Fibroblast of skin of left quadriceps (primary cell): ENCODE measurements around the gene HDAC9.

ENCODE experiments used
- DNase-seq, 2 experiments: peaks; one replicate each; pipeline ENCODE4 v3.0.0-alpha.2; 2013; ENCODE audit warnings: low read depth in 2 of 2

Gene HDAC9

DNA sequence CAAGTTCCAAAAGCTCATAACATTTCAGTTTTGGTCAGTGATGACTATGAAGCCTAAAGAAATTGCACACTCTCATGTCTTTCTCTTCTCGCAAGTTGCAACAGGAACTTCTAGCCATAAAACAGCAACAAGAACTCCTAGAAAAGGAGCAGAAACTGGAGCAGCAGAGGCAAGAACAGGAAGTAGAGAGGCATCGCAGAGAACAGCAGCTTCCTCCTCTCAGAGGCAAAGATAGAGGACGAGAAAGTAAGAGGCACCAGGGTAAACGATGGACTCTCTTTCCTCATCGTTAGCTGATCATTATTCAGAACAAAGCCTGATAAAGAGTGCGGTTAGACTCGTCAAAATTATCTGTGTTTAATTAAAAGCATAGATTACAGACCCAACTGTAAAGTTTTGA, 94.7 kb downstream of the HDAC9 start:
- no peak for DNase-seq

DNA sequence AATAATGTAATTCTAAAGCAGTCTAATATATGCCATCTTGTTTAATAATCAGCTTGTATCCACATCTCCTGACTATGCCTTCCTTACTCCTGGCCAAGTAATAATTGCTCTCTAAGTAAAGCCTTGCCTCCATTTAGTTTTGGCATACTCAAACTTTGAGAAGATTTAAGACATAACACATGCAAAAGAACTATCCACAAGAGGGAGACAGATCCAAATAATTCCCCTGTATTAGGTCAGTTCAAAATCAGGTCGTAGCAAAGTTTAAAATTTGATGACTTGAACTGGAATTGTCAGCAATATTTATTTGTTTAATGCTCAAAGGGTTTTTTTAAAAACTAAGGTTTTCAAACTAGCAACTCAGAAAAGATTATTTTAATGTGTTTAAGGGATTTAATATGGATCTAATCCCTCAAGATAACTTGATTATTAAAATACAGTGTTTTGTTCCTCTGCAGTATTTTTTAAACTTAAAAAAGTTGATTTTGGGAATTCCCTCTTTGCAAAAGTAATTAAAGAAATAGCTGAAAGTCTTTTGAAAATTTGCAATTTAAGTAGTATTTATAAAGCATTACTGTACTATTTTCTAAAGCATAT, 95.3 kb downstream of the HDAC9 start:
- DNase-seq, result peak; percentile 57 to 63

DNA sequence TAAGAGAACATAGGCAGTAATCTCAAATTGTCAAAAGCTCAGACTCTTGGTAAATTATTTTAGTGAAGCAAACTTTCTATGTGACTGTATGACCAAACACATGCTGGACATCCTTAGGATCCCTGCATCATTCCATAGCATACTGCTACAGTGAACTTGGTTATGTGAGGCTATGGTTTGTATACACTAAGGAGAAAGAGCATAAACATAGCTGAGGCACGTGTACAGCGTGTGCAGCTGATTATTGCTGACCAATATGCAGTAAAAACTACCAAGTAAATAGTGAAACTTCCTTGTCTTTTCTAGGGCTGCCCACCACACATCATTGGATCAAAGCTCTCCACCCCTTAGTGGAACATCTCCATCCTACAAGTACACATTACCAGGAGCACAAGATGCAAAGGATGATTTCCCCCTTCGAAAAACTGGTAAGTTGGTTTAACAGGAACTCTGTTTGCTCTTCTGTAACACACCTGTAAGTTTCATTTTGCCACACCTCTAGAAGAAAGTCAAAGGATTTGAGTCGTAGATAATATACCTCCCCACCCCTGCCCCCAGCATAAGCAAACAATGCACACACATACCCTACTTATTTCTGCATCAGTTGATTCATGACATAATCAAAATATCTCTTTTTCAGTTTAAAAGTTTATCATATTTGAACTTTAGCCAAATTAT, 98.2 kb downstream of the HDAC9 start:
- DNase-seq, result no peak

DNA sequence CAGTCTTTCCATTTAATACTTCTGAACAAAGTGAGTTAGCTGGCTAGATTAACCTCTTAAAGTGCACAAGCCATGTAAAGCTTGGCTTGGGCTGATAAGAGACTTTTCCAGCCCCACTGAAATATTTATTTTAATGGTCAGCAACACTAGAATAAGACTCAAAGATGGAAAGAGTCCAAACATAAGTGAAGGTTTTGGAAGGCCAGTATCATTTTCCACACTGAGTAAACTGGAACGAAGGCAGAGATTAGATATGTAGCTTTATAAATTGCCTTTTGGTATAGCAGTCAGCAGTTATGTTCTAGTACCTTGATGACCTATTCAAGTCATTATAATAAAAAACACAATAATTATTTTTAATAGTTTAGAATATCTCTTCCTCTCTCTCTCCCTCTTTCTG, 102.2 kb downstream of the HDAC9 start:
- no peak for DNase-seq

DNA sequence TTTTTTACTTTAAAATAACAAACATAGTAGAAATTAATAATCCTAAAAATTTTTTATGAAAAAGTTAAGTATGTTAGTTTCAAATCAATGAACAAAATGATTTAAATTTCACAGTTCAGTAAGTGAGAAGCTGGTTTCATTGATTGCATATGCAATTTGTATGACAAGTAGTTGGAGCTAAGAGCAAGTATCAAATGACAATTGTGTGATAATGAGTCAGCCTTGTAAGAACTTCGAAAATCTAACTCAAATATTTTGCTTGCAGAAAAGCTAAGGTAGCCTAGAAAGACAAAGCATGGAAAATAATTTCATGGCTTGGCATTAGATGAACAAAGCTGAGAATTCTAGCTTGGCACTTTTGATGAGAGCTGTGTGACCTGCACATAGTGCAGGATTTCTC, 111.5 kb downstream of the HDAC9 start:
- DNase-seq, result no peak

DNA sequence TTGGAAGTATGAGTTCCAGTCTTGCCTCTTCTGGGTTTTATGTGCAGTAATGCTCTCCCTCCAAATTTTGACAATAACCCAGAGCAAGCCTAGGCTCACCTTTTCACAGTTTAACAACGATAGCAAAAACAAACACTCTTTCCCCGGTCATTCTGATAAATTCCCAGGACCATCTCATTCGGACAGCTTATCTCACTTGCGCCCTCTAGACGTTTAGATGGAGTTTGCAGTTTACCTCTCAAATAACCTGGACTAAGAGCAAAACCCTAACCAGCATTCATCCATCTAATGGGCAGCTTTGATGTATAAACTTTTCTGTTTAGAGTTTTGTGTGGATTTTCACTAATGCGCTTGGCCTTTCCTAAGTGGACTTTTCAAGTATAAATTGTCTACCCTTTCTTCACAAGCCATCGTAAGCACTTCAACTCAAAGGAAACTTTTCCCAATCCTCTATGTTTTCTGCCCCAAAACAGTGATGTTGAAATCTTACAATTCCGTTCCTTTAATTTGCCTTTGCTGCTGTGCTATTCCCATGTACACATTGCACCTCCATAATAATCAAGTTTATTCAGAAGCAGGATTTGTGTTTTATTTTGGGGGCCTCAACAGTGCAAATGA, 114.9 kb downstream of the HDAC9 start:
- DNase-seq, result no peak

DNA sequence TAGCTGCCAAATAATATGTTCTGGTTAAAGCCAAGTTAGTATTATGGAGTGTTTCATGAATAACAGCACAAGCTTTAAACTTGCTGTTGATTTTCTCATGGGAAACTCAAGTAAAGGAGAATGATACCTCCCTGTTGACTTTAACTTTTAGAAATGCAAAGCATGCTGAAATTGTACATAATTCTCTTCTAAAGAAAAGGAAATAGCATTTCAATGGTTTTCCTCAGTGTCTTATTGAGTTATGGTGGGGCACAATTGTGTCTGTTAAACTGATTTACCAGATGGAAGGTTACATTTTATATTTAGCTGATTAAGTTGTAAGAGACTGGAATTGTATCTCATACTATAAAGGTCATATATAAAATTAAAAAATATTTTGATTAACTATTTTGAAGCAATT, 119.3 kb downstream of the HDAC9 start:
- DNase-seq, result no peak

DNA sequence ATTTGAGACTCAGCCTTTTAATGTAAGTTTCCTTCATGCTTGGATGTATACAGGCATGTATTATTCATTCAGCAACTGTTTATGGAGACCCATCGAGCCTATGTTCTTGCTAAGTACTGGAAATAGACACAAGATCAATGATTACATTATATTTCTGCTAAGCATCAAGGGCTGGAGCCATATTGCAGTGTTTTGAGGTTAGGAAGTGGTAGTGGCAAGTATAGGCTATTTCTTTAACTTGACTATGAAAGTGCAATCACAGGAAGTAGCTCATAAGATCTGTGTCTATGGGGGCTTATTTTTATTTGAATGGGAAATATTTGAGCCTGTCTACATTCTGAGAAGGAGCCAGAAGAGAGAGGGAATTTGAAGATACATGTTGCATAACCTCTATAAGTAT, 123.8 kb downstream of the HDAC9 start:
- DNase-seq, result no peak

DNA sequence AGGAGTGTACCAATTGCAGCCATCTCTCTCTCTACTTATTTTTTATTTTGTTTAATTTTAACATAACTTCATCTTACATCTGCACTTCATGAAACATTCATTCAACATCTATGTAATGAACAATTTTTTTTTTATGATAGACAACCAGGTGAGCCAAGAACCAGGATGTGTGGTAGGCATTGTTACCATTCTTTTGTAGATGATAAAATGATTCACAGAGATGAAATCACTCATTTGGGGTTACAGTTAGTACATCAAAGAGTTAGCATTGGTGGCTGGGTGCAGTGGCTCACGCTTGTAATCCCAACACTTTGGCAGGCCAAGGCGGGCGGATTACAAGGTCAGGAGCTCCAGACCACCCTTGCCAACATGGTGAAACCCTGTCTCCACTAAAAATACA, 127.8 kb downstream of the HDAC9 start:
- no peak for DNase-seq

DNA sequence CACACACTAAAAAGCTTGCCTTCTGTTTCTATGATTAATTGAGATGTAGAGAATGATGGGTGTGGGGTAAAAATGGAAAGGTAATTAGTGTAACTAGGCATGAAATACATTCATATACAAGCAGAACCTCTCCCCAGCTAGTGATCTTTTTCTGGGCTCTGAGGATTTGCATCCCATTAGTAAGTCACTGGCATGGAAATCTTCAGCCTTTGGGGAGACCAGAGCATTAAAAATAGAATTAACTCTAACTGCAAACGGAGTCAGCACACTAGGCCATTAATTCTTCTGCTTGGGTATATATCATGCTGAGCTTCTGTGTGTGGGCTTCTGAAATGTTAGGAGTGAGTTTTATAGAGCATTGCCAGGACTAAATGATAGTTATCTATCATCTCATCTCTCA, 128.9 kb downstream of the HDAC9 start:
- DNase-seq, result no peak

DNA sequence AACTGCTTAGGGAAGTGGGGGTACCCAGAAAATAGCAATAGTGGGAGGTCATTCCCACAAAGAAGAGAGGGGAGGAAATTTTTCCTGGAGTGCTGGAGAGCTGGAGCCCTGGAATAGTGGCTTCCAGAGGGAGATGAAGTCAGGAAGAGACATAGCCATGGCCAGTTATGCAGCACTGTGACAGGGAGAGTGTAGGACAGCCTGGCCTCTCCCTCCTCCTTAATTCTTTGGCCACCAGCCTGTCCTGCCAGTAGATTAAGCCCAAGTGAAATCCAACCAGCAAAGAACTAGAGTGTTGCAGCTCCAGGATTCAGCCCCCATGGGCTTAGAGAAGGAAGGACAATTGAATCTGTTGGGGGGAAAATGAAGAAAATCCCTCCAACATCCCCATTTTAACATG, 130.5 kb downstream of the HDAC9 start:
- DNase-seq, result no peak

DNA sequence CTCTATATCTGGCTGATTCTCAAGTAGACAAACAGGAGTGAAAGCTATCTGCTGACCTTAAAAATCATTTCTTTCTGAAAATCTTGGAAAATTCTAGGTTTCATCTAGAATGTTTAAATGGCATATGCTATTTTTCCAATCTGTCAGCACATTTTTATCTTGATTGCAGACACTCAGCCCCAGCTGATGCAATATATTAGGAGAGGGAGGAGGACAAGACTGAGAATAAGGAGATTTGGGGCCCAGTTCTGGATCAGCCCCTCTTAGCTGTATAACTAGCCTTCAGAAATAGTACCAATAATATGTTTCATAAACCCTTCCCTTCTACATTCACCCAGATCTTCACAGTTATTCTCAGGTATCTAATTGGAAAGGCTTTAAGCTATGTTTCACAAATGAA, 131.2 kb downstream of the HDAC9 start:
- no peak for DNase-seq

DNA sequence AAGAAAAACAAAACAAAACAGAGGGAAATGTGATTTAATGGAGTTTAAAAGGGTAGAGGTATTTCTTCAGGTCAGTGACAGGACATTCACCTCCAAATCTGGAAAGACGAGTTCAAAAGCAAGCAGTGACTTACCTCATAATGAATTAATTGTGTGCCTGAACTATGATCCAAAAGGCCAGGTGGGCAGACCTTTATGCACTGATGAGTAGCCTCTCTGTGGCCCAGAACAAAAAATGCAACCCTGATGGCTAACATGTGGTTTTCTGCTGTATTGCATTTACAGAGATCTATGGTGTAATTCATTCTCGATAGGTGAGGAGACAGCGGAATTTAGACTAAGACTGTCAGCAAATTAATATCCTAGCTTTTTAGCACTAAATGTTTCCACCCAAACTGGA, 142.0 kb downstream of the HDAC9 start:
- DNase-seq, result no peak

DNA sequence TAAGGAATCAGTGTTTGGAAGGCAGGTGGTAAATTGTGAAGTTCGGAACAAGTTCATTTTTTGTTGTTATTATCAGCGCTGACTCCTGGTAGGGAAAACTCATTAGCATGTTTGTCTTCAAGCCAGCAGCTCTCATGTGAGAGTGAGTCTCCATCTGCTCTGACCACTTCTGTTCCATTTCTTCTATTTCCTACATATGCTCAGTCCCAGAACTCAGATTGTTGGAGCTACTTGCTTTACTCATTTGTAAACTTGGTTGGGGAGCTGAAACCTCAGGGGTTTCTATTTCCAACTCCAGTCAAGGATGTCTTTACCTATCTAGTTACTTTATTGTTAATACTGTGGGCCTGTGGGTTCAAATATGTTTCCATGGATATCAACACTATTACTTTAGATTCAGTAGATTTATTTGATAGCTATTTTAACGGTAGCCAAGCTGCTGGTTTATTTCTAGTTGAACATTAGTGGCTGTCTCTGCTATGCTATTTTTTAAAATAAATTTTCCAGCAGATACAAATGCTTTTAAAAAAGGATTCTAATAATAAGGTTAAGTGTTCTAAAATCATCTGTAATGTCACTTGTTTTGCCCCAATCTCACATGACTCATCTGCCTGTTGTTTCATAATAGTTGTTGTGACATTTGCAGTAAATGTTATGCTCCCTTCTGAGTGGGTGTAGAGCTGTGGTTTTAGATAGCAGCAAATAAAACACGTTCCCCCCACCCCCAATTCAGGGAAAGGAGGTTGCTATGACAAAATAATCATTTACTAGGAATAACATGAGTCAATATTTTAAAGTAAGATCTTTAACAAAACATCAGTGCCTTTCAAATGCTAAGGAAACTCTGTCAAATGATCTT, 143.3 kb downstream of the HDAC9 start:
- peak in 1 of 2 experiments; percentile 7 for DNase-seq

DNA sequence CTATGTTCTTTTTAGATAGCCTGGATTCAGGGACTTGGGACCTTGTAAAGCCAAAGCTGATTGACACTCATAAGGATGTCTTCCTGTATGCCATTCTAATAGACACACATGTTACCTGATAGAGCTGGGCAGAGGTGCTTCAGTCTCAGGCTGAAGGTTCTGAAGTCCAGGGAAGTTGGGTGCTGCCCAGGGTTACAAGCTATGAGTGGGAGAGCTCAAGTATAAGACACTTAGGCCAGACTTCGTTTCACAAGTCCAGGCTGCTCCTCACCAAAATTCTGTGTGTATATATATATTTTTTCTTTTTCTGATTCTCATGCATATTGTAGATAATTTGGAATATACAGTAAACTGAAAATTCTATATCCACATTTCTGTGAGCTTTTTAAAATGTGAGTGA, 144.2 kb downstream of the HDAC9 start:
- DNase-seq, result no peak

DNA sequence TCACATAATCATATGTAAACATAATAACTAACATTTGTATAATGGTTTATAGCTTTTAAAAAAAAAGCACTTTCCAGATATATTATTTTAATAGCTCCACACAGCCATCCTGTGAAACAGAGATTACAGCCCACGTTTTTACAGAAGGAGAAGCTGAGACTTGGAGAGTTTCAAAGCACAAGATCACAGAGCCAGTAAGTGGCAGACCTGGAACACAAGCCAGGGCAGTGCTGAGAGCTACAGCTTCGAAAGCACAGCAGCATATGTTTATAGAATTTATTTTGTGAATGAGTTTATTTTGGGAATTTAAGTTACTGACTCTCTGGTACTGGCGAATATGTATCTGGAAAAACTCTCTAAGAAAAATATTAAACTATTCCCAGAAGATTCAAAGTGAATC, 149.4 kb downstream of the HDAC9 start:
- DNase-seq, result no peak

DNA sequence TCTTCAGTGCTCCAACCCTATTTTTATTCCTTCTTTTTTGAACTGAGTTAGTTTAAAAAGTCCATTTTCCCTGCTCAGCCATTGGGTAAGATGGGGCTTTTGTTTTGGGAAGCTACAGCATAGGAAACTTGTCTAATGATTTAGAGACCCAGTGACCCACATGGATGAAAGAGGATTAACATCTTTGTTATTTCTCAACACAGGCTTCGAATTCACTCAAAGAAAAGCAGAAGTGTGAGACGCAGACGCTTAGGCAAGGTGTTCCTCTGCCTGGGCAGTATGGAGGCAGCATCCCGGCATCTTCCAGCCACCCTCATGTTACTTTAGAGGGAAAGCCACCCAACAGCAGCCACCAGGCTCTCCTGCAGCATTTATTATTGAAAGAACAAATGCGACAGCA, 152.0 kb downstream of the HDAC9 start:
- DNase-seq, result no peak

DNA sequence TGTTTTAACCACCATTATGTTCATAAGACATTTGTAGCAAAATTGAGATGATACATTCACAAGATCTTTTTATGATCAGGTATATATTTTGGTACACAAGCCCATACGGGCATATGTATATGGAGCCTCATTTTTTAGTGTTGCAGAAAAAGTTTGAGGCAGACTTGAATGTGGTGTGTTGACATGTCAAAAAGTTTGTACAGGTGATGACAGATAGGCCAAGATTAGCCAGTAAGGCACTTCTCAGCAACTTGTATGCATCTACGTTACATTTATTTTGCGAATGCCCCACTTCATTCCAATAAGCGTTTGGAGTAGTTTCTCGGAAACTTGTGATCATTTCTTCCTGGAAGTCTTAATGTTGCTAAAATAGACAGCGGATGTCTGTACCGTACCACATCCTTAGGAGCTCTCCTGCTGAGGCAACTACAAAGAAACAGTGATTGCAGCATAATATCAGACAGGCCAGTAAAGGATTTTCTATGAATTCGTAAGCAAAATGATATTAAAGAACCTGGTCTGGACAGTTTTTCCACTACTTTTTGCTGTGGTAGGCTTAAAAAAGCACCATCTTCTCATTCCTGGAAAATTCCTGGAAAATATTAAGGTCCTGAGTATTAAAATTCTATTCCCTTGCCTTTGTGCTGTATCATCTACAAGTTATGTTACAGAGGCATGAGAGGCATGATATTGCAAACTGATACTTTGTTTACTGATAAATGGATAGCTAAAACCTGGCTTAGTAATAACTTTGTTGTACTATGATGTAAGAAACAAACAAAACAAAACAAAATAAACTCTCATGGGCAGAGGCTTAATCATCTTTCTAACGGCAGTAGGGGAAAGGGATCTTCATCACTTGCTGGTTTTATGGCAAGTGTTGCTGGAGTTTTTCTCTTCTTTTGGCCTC, 153.6 kb downstream of the HDAC9 start:
- DNase-seq, result no peak

DNA sequence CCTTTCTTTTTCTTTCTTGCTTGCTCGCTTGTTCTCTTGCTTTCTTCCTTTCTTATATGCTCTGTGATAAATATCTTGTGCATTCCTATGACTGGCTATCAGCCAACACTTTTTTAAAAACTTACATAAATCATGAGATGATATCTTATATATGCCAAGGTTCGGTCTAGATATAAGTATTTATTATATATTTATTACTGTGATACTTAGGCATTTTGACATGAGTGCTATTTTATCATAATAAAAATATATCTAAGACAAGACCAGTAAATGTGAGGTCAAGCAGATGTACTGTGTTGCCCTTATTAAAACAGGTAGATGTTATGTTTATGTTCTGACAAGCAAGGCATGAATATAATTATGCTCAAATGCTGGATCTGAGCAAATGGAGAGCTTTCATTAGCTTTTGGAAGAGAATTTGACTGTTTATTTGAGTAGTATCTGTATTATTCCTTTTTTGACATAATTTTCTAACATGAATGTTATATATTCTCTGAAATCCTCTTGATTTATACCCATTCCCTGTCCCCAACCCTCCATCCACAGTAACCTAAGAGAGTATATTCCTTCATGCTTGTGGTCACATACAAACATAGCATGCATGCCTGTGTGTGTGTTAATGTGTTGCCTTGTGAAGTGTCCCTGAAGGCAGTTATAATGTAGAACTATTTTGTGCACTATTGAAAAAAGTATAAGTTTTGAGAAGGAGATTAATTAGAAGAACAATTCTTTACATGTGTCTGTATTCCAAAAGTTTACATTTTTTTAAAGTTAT, 158.0 kb downstream of the HDAC9 start:
- DNase-seq, result peak in 1 of 2 experiments; percentile 39

DNA sequence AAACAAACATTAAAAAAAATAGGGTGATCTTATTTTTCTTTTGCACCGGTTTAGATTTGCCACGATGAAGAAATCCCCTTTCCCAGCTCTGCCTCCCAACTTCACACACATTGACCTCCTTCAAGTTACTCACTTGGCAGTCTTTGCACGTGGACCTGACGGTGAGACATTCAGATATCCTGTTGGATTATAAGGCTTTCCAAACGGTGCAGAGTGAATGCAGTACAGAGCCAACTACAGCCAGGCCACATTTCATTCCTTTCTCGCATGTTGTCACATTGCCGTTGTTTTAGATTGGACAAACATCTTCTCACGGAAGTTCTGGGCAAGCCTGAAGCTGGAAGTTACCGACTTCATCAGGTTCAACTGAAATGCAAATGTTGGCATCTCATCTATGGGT, 159.2 kb downstream of the HDAC9 start:
- DNase-seq, result no peak

DNA sequence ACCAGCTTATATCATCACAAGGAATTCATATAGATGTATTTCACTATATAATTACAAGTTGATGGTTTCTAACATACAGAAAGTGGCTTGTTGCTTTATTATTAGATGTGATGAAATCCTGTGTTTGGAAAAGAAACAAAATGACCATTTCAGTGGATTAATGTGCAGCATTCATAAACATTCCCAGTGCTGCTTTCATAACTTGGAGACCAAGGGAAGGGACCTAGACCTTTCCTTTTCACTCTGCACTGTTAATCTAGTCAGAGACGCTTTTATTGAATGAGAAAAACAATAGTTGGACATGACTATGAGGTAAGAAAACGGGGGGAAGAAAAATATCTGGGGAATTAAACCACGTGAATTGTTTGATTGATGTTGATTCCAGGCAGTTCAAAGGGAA, 160.0 kb downstream of the HDAC9 start:
- DNase-seq, result no peak
